ENCODE results near the gene AHDC1.

DNA sequence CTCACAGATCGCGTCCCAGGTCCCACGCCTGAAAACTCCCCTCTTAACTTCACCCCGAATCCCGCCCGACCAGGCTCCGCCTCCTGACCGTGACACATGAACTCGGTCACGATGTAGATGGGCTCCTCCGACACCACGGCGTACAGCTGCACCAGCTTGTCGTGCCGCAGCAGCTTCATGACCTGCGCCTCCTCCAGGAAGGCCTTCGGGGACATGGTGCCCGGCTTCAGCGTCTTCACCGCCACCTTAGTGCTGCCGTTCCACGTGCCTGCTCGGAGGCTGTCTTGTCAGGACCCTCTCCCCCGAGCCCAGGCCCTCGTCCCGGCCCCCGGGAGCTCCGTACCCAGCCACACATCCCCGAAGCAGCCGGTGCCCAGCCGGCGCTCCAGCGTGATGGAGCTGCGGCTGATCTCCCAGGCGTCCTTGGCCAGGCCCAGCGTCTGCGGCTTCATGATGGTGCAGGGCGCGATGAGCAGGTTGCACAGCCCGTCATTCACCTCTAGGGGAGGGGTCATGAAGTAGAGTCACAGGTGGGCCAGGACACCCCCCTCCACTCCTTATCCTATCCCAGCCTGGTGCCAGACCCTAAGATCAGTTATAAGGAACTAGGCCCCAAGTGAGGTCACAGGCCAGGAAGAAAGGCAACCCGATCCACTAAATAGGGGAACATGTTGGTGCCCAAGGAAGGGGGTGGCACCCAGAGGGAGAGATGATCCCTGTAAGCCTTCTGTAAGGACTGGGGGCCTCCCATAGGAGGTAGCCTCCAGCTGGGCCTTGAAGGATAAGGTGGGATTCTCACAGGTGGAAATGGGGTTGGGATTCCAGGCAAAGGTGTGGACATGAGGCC is 11.6 kb upstream of the AHDC1 start:
- TF ChIP-seq CTCF (IDR thresholded peaks at IDR 0.05; ENCODE audit: low read depth, low read length, poor library complexity, severe bottlenecking) (no peak), EZH2phosphoT487 (IDR thresholded peaks at IDR 0.05; ENCODE audit: borderline replicate concordance, low read length) (no peak)
